ENCODE results near the gene IGDCC3.

- TF ChIP-seq POLR2A (IDR thresholded peaks at IDR 0.05): no peak
- no peak for TF ChIP-seq CTCF (IDR thresholded peaks at IDR 0.05)
- no peak for TF ChIP-seq EP300 (IDR thresholded peaks at IDR 0.05)
Observed at GRCh38 chr15:65377976-65378366, at the start of gene IGDCC3.

Data from tibial nerve (tissue), 4 donors.